ENCODE data around the gene MORC1.

Gene MORC1

DNA sequence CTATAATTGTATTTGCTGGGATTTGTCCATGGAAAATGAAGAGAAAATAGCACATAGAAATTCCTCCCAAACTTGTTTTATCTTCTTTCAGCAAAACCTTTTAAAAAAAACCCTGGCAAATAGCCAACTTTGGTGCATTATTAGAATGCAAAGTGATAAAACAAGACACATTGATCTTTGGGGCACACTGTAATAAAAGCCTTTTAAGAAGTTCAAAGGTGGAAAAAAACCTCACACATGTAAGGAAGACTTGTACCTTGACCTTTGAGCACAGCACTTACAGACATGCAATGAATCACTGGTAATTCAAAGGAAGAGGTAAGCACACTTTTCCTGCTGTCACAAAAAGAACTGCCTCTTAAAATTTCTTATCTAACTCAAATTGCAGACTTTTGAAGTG is 8.0 kb upstream of the MORC1 start:
- H3K27ac ChIP-seq = no peak overlapping the region
- TF ChIP-seq, protein P1, sequence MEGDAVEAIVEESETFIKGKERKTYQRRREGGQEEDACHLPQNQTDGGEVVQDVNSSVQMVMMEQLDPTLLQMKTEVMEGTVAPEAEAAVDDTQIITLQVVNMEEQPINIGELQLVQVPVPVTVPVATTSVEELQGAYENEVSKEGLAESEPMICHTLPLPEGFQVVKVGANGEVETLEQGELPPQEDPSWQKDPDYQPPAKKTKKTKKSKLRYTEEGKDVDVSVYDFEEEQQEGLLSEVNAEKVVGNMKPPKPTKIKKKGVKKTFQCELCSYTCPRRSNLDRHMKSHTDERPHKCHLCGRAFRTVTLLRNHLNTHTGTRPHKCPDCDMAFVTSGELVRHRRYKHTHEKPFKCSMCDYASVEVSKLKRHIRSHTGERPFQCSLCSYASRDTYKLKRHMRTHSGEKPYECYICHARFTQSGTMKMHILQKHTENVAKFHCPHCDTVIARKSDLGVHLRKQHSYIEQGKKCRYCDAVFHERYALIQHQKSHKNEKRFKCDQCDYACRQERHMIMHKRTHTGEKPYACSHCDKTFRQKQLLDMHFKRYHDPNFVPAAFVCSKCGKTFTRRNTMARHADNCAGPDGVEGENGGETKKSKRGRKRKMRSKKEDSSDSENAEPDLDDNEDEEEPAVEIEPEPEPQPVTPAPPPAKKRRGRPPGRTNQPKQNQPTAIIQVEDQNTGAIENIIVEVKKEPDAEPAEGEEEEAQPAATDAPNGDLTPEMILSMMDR (conservative IDR thresholded peaks at IDR 0.05) = no peak
- TF ChIP-seq ZFX (IDR thresholded peaks at IDR 0.05) = no peak

DNA sequence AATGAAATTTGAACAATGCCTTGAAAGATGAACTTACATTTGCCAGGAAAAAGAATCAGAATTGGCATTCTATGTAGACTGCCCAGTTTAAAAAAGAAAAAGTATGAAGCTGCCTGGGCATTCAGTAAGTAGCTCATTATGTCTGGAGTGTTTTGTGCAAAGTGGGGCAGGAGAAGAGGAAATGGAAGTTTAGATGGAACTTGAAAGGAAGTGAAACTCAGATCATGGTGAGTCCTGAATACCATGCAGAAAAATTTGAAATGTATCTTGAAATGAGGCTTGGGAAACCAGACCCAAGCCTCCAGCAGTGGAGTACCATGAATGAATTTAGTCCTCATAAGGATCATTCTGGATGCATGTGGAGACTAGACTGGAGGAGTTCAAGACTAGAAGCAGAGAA is 4.8 kb upstream of the MORC1 start:
- H3K27ac ChIP-seq = no peak overlapping the region
- no peak for TF ChIP-seq ZFX (IDR thresholded peaks at IDR 0.05)
- TF ChIP-seq, protein P1 (conservative IDR thresholded peaks at IDR 0.05) = no peak

DNA sequence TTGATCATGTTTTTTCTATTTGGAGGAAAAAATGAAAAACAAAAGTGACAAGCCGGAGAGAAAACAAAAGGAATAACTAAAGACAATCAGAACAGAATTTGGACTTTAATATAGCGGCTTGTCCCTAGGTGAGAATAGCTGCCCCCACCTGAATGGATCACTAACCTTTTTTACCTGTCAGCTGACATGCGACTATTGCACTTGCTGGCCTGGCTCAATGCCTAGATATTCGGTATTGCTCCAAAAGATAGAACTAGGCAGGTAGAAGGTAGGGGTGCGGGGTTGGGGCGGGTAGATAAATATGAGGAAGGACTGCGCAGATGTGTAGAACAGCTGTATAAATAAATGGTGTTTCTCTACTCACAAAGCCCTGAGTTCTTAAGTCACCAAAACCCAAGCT is 650 bp upstream of the MORC1 start:
- no peak for TF ChIP-seq ZFX (IDR thresholded peaks at IDR 0.05)
- TF ChIP-seq, protein P1 (conservative IDR thresholded peaks at IDR 0.05) = no peak
- H3K27ac ChIP-seq = no peak overlapping the region

DNA sequence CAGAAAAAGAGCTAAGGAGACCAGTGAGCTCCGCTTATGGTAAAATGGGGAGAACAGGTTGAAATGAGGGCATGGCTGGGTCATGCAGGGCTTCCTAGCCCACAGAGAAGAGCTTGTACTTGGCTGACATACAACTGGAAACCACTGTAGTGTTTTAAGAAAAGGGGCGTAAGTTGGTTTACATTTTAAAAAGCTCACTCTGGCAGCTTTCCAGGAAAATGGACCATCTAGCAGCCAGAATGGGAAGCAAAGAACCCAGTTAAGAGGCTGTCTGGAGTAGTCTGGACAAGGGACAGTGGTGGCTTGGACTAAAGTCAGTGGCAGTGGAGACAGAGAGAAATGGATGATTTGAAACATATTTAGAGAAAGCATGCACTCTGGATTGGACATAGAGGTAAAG is 1.9 kb downstream of the MORC1 start:
- TF ChIP-seq, protein P1 (conservative IDR thresholded peaks at IDR 0.05) = no peak
- TF ChIP-seq ZFX (IDR thresholded peaks at IDR 0.05) = no peak
- H3K27ac ChIP-seq = no peak overlapping the region

DNA sequence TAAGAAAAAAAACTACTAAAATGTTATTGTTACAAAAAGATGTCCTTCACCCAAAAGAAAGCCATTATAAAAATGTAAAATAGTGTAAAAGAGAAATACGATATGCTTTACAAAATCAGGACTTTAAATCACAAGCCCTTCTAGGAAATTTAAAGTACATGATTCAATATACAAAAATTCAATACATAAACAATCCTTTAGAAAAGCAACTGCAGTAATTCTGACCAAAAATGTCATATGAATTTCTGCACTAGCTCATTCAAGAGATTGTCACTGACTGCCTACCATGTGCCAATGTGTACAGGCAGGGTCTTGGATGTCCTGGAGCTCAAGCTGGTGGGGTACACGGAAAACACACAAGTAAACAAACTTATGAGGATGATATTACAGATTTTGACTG is 2.5 kb downstream of the MORC1 start:
- H3K27ac ChIP-seq = no peak overlapping the region
- no peak for TF ChIP-seq ZFX (IDR thresholded peaks at IDR 0.05)
- TF ChIP-seq, protein P1 (conservative IDR thresholded peaks at IDR 0.05) = no peak

DNA sequence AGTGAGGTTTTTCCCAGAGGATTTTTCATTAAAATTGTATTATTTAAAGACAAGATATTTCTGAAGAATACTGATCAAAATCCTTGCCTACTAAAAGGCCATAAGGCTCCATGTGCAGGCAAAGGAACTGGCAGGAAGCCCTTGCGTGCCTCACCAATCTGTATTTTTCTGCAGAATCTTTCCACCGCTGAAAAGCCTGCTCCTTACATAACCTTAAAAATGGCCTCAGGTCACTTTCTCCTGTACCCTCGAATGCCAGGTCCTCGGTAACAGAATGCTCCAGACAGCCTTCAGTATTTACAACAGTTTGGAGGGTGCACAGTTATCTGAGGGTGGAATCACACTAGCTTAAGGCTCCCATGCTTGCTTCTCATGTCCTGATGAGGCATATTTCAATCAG is 3.2 kb downstream of the MORC1 start:
- TF ChIP-seq, protein P1 (conservative IDR thresholded peaks at IDR 0.05) = no peak
- H3K27ac ChIP-seq = no peak overlapping the region

DNA sequence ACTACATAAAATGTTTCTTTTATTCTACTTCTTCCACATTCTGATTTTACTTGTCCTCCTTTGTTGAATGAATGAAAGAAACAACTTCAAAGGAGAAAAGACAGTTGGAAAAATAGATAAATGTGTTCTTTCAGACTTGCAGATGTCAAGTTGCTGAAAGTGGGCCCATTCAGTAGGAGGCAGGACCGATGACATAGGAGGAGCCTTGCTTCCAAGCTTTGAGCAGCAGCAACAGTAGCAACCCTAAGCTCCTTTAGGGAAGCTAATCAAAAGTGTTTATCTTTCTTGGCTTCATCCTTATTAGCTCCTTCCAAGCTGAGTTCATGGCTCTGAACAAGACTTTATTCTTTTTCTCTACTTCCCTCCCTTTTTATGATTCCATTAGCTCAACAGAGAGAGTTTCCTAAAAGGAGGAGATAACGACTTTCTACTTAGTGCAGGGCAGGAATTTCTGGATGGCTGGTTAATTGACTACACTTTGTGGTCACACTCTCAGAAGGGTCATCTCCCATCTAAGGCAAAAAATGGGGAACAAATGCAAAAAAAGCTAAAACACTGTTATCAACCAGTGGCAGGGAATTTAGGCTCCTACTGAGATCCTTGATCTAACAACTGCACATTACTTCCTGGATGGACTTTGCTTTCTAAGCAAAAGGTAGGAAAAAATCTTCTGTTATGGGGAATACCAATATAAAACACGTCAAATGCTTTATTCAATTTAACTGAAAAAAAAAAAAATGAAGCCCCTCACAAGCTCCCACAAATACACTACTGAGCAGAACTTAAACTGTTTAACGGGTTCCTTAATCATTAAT is 4.8 kb downstream of the MORC1 start:
- H3K27ac ChIP-seq = no peak overlapping the region
- TF ChIP-seq ZFX (IDR thresholded peaks at IDR 0.05) = no peak
- TF ChIP-seq, protein P1 (conservative IDR thresholded peaks at IDR 0.05) = no peak
